GM21825 (cell line): ENCODE results near the gene LMO7.
"Not testable (repeated sequence)": the region's sequence is repeated elsewhere in the genome, so short reads cannot be mapped to it uniquely, and the experiment has no call there.

Experiments used
- ATAC-seq: cut with Tn5 transposase; IDR thresholded peaks from one replicate; pipeline ENCODE4 v1.9.1; 2021; ENCODE audit warnings: mild to moderate bottlenecking, moderate library complexity; ENCODE audit not compliant: unreplicated experiment

The LMO7 gene

DNA sequence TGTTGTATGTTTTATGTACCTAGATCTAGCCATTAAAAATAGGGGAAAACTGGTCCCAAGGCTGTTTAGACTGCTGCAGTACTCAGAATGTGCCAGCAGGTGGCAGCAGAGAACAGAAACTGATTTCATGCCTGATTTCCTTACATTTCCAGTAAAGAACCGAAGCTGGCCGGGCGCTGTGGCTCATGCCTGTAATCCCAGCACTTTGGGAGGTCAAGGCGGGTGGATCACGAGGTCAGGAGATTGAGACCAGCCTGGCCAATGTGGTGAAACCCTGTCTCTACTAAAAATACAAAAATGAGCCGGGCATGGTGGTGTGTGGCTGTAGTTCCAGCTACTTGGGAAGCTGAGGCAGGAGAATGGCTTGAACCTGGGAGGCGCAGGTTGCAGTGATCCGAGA is 59.8 kb downstream of the LMO7 start:
- ATAC-seq, result peak; percentile 60

DNA sequence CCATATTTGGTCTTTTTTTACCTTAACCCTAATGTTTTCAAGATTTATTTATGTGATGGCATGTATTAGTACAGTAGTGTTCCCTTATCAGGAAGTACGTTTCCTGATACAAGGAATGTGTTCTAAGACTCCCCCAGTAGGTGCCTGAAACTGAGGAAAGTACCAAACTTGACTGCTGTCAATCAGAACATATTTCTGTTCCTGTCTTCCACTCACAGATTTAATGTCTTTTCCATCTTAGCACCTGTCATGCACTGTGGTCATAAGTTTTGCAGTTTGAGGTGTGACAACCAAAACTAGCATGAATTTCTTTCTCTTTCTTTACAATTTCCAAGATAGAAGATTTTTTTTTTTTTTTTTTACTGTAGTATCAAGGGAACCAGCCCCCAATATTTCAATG is 62.9 kb downstream of the LMO7 start:
- ATAC-seq, result no peak

DNA sequence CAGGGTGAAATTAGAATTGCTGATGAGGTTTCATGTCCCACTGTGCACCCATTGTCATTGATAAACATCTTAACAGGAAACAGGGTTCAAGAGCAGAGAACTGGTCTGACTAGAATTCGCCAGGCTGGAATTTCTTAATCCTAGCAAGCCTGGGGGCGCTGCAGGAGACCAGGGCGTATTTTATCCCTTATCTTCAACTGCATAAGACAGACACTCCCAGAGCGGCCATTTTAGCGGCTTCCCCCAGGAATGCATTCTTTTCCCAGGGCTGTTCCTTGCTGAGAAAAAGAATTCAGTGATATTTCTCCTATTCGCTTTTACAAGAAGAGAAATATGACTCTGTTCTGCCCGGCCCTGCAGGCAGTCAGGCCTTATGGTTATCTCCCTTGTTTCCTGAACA is 63.6 kb downstream of the LMO7 start:
- ATAC-seq, result not testable (repeated sequence)

DNA sequence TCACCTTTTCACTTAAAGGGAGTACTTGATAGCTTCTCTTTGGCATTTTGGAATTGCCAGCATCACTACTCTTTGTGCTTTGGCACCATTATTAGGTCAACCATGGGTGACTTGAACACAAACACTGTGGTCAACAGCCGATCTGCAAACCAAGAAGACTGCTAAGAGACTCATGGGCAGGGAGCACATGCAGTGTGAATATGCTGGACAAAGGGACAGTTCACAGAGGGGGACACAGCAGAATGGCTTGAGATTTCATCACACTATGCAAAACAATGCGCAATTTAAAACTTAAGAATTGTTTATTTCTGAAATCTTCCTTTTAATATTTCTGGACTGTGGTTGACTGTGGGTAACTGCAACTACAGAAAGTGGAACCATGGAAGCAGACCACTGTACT is 64.4 kb downstream of the LMO7 start:
- no peak for ATAC-seq

DNA sequence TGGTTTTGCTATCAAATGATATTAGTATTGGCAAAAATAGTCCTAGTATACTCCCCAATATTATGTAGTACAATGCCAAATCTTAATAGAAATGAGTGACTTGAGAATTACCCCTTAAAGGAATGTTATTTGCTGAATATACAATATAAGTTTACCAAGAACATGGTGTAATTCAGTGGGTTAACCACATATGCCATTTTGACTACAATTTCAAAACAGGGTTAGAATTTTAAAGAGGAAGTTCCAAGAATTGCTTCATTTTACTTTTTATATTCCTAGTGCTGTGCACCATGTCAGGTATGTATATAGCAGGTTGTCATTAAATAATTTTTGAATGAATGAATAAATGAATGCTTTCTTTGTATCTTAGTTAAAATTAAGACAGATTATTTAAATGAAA is 66.3 kb downstream of the LMO7 start:
- no peak for ATAC-seq

DNA sequence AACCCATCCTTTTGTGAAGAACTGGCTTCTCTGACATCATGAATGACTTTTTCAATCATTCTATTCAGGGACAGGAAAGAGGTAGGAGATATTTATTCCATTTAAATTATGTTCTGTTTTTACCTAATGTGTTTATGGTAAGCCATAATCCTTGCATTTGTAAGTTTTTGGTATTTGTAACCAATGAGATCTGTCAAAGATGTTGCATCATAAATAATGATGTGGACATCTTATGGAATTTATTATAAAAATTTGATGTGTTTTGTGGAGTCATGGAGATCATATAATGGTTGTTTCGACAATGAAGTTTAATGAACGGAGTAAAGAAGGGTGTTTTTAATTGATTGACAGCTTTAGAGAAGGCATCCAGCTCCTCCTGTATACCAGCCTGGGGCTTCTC is 67.6 kb downstream of the LMO7 start:
- ATAC-seq, result no peak

DNA sequence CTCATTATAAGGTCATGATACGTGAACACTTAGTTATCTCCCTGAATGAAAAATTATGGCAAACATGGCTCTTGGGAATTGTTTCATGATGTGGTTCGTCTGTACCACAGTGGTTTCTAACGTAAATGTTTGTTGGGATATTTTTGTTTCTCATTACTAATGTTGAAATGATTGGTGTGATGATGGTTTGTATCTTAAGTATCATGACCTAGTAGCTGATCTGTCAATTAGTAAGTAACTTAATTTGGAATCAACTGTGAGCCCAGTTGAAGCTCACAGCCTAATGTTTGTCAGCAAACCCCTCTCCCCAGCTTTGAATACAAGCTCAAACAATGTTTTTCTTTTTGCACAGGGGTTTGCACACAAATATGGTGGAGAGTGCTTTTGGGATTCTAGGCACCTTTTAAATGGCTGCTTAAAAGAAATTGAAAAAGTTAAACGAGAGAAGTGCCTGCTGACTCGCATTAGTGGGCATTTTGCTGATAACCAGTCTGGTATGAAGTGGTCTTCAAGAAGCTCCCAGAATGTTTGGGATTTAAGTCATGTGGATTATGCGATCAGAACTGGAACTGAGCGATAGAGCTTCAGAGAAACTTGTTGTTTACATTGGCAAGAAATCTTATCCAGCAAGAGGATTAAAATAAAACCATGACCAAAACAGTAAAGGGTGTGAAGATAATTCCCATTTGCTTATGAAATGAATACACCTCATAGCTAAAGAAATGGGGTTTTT is 68.2 kb downstream of the LMO7 start:
- no peak for ATAC-seq

DNA sequence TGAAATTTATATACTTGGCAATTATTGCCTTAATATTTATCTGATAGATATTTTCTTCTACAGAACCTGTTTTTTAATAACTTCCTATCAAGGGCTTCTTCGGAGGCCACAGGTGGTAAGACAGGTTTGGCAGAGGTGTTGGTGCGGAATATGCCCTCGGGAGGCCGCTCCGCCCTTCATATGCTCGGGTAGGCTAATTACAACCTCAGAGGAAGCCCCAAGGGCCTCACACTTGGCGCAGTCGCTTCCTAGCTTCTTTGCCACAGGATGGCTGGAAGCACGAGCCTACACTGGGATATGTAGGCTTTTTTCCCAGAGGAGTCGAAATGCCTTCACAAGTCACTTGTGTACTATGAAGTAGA is 68.8 kb downstream of the LMO7 start:
- ATAC-seq, result no peak

DNA sequence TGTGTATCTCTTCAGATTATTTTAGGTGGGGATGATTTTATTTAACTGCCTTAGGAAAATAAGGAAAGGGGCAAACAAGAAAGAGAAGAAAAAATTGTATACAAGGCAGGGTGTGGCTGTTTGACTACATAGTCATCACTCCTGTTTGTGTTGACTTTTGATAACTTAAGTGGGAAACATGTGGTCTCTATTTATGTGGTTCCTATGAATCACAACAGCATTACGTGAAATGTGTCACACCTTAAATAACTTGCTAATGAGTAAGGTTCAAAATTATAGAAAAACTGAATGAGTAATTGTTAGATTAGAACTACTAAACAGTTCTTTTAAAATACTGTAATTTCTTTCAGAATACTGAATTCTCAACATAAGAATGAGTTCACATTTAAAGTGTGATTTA is 69.3 kb downstream of the LMO7 start:
- ATAC-seq, result no peak

DNA sequence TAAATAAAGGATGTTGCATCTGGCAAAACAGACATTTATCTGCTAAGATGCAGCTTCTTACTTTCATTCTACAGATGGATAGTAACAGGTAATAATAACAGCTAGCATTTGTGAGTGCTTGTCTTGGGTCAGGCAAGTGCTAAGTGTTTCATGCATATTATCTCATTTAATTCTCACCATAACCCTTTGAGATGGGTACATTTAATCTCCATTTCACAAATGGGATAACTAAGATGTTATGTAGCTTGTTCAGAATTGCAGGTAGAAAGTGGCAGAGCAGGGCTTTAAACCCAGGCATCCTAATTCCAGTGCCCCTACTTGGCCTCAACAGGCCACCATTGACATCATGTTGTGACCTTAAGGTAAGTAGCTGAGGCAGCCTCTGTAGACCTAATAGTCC is 69.8 kb downstream of the LMO7 start:
- no peak for ATAC-seq

DNA sequence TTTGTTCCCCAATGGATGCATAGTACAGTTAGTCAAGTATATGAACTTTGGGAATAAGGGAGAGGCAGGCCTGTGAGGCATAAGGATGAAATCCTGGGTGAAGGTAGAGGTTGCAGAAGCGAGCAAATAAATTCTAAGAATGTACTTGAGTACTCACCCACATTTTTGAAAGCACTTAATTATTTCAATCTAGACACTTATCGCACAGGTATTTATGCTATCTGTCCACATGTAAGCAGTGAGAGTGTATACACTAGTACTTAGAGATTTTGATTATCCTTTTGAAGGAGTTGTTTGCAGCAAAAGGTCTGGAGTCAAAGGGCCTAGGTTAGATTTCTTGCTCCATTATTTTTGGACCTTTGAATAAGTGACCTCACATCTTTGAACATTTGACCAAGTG is 77.7 kb downstream of the LMO7 start:
- ATAC-seq, result no peak

DNA sequence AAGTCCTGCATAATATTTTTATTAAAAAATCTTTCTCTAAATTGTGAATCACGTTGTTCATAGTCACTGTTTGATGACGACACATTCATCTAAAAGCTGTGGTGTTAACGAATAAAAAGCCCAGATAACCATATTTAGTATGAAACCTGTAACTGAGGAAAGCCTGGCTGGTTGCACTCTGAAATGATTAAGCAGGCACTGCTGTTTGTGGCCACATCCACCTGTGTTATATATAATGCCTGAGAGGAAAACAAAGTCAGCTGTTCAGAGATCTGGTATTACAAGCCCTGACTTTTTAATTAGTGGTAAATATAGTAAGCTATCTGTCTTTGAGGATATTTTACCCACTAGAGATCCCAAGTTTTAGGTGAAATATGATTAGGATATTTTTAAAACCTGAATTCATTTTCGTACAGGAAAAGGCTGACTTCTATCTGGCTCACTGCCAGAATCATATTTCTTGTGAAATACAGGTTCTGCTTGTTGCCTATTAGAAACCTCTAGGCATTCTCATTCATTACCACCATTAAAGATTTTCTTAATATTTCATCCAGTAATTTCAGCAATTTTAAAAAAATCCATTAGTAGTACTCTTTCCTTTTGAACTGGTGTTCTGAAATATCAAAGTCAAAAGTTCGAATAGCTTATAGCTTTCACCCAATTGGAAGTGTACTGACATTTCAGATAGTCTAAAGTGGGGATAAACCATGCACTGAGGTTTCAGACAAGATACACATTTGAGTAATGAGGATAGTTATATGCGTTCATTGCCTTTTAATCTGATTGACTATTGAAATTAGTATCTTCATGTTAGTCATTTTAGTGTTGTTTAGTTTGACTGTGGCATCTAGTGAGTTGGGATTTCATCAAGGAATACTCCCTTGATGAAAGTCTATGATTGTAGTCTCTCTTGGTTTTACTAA is 79.7 kb downstream of the LMO7 start:
- peak; percentile 94 for ATAC-seq

DNA sequence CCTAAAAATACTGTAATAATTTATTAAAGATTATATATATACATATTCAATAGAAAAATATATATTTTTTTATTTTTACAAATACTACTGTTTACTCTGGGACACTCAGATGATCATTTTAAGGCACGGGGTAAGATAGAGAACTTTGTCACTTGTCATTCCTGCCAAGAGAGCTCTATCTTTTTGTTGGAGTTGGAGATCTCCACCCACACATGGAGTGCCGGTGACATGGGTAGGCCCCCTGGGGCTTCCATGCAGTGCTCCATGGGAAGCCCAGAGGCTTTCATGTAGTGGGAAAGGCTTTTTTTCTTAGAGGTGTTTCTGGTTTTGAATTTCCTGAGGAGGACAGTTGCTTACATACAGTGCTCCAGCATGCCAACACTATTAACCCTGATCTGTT is 81.4 kb downstream of the LMO7 start:
- ATAC-seq, result no peak

DNA sequence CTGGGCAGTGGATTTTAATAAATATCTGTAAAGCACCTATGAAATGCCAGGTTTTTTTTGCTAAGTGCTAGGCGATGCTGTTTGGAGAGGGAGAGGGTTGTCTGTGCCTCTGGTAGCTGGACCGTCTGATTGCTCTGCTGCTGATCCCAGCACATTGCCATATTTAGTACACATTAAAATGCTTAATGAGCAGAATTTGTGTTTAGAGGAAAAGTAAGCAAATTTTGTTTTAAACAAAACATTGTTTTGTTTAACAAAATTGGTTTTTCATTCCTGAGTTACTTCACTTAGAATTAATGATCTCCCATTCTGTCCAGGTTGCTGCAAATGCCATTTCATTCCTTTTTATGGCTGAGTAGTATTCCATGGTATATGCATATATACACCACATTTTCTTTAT is 85.2 kb downstream of the LMO7 start:
- no peak for ATAC-seq

DNA sequence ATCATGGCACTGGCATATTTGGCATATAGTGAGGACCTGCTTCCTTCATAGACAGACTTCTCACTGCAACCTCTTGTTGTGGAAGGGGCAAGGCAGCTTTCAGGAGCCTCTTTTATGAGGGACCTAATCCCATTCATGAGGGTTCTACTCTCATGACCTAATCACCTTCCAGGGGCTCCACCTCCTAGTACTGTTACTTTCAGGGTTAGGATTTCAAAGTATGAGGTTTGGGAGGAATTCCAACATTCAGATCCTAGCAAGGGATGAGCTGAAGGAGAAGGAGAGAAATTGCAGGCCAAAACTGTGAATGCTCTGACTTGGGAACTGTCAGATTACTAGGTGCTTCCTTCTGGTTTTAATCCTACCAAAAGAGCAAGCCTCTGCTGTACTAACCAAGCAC is 87.8 kb downstream of the LMO7 start:
- no peak for ATAC-seq

DNA sequence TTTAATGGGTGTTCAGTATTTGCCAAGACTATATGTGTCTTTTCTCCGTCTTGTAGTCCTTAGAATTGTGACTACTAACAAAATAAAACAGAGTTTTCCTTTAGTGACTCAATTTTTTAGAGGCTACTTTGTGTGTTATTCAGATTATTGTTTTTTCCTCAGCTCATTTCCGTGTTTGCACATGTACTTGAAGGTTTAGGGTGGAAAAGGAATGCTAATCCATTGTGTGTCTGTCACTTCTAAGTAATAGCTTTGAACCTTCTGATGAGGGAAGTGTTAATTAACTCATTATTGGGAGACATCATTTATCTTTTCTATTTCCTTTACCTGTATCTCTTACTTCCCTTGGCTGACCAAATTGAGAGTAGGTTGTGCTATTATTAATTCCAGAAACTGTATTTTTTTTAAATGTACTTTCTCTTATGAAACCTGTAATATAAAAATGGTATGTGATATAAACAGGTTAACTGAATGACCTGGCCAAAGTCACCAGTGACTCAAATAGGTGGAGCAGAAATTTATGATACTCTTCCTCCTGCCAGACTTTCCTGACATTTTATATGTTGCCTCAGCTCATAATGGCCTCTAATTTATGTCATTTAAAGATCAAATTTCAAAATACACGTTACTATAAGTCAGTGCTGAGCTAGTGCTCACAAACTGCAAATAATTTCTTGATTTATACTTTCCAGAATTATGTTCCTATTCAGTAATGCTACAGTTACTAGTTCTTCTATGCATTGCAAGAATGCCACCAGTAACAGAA is 88.8 kb downstream of the LMO7 start:
- no peak for ATAC-seq

DNA sequence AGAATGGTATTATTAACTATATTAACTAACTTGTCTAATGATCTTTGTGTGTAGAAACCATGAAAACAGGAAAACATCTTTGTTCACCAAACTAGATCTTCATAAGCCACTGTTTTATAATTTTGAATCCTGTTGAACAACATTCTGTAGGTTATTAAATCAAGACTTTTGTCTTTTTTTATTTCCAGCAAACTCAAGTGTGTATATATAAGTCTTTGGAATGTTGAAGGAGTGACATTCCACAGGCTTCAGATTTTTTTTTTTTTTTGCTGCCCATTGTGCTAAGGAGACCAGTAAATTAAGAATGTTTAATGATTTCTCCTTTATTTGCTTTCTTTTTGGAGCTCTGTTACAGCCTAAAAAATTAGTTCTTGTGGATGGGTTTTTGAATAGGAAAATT is 89.6 kb downstream of the LMO7 start:
- no peak for ATAC-seq

DNA sequence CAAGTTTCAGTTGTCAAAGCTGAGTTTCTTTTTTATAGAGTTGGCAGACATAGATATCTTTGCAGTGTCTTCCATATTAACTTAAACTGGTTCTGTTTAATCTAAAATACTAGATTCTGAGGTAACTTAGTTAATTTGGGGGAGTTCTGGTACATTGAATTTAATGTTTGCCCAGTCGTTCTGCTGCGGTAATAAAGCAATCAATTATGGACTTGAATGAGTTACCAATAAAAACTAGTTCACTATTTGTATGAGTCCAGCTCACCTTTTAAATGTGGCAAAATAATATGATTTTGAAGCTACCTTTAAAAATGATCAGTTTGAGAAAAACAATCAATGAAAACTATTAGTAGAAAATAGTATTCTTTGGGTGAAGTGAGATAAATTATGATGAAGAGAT is 90.2 kb downstream of the LMO7 start:
- no peak for ATAC-seq

DNA sequence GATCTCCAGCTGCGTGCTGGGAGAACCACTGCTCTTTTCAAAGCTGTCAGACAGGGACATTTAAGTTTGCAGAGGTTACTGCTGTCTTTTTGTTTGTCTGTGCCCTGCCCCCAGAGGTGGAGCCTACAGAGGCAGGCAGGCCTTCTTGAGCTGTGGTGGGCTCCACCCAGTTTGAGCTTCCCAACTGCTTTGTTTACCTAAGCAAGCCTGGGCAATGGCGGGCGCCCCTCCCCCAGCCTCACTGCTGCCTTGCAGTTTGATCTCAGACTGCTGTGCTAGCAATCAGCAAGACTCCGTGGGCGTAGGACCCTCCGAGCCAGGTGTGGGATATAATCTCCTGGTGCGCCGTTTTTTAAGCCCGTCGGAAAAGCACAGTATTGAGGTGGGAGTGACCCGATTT is 97.0 kb downstream of the LMO7 start:
- not testable (repeated sequence) for ATAC-seq

DNA sequence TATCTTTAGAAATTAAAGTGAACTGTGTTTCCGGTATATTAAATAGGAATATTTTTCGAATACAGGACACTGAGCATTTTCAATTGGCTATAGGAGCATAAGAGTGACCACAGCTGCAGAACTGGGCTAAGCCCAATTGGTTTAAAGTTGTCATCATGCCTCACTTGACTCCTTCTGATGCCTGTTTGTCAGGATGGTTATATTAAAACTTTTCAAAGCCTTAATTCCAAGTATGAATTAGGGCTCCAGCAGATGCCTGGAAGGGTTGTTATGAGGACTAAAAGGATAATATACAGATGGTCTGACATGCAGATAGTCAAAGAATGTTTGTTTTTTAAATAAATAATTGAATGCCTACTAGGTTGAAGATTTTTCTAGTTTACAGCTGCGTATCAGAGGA is 100.0 kb downstream of the LMO7 start:
- no peak for ATAC-seq

DNA sequence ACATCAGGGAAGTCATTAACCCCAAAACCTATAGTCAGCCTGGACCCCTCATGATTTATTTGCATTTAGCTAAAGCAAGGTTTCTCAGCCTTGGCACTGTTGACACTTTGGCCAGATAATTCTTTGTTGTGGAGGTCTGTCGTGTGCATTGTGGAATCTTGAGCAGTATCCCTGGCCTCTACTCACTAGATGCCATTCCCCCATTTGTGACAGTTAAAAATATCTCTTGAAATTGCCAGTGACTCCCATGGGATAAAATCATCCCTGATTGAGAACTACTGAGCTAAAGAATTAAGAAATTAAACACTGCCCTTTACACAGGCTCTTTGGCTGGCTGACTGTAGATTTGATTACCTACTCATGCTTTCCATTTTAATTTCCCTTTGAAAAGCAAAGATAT is 102.7 kb downstream of the LMO7 start:
- no peak for ATAC-seq
